Natural killer cell (primary cell): ENCODE data around the gene PHLDB2. TPM values are rescaled to one million over a fixed set of nuclear protein-coding genes. Genes with fewer than 3 reads are reported as not detected.

ENCODE experiments used
- ATAC-seq, 3 donors: fragments of 150-1000 bp in 2 of 3; fragments of 200-7000 bp in 1 of 3; cut with Tn5 transposase; 1 replicate in 1 of 3; 2 replicates in 2 of 3; pipeline ENCODE4 v1.10.0; 2021; ENCODE audit warnings: mild to moderate bottlenecking in 2 of 3, moderate library complexity in 2 of 3
- DNase-seq, 2 donors: peaks; one replicate each; pipeline versions ENCODE4 v3.0.0 to v3.0.0-alpha.2; 2013 to 2021; ENCODE audit warnings: mixed read lengths in 1 of 2
- H3K27ac ChIP-seq: one replicate; pipeline ENCODE4 v1.5.1; 2013; ENCODE audit warnings: mild to moderate bottlenecking, low read length
- H3K27me3 ChIP-seq: one replicate; pipeline ENCODE4 v1.6.1; 2013; ENCODE audit warnings: low read length; ENCODE audit not compliant: control insufficient read depth, insufficient read depth
- H3K36me3 ChIP-seq: one replicate; pipeline ENCODE4 v1.6.1; 2013; ENCODE audit warnings: low read length; ENCODE audit not compliant: control insufficient read depth, insufficient read depth
- H3K4me1 ChIP-seq: one replicate; pipeline ENCODE4 v1.6.1; 2013; ENCODE audit warnings: low read length; ENCODE audit not compliant: control insufficient read depth, insufficient read depth
- H3K4me3 ChIP-seq: one replicate; pipeline ENCODE4 v1.5.1; 2013; ENCODE audit warnings: low read length
- H3K9me3 ChIP-seq: one replicate; pipeline ENCODE4 v1.6.1; 2013; ENCODE audit warnings: low read length; ENCODE audit not compliant: control insufficient read depth, insufficient read depth
- H3K27ac Mint-ChIP-seq, 2 donors: one replicate each; pipeline ENCODE4 v1.8.0; 2022; ENCODE audit warnings: mild to moderate bottlenecking in 2 of 2, mixed read lengths in 2 of 2, moderate library complexity in 1 of 2
- H3K27me3 Mint-ChIP-seq, 2 donors: one replicate each; pipeline ENCODE4 v1.8.0; 2022; ENCODE audit warnings: low read depth in 2 of 2, mixed read lengths in 2 of 2
- H3K36me3 Mint-ChIP-seq: one replicate; pipeline ENCODE4 v1.8.0; 2022; ENCODE audit warnings: mixed read lengths
- H3K4me1 Mint-ChIP-seq, 2 donors: one replicate each; pipeline ENCODE4 v1.8.0; 2022; ENCODE audit warnings: mixed read lengths in 2 of 2
- H3K4me3 Mint-ChIP-seq: one replicate; pipeline ENCODE4 v1.8.0; 2022; ENCODE audit warnings: mild to moderate bottlenecking, moderate library complexity, mixed read lengths
- H3K9me3 Mint-ChIP-seq, 2 donors: one replicate each; pipeline ENCODE4 v1.8.0; 2022; ENCODE audit warnings: mixed read lengths in 2 of 2
- WGBS: methylation state at CpG from one replicate; pipeline ENCODE4 v1.1.7; 2013; ENCODE audit warnings: missing lambda C conversion rate; ENCODE audit not compliant: insufficient coverage; 5-methylcytosine and 5-hydroxymethylcytosine counted together
- intact Hi-C: fragments of 100-400 bp; cut with micrococcal nuclease; formaldehyde crosslinking; loops from one replicate; pipeline ENCODE4 v1.14.2; 2022
- total RNA-seq, 4 donors: library from RNA; stranded (reverse); fragments of 120-200 nt in 1 of 4; gene quantifications; one replicate each; pipeline versions ENCODE4 v1.2.3 to v1.2.4, GENCODE V29; 2013 to 2022
- TF ChIP-seq, protein P1 (sequence below): fragments of 200-600 bp; IDR thresholded peaks from one replicate; pipeline ENCODE4 v1.8.0; 2022; ENCODE audit warnings: antibody characterized with exemption

PHLDB2 gene
- total RNA-seq, 3 donors from 2014 or later (not counting 1 experiment from before 2014, with no cell fraction given) = 63.3 to 93.4 (median 64.0) TPM

DNA sequence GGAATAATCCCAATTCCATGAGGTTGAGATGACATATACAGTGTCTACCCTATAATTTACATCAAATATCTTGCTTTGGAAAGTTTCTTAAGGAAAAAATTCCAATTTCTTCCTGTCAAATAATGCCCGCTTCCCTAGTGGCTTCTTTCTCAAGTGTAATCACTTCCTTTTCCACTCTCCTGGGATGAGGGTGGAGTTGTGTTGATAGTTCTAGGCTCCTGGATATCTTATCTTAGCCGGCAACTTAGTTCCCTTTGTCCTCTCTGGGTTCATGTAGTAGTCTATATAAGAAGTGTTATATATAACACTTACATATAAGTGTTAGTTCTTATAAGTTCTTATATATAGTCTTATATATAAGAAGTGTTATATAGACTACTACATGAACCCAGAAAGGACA, 150.6 kb downstream of the PHLDB2 start:
- H3K36me3 Mint-ChIP-seq = no peaks in the 10 kb centered on the region
- no CpG with 5 or more reads among the region's 2 CpGs for WGBS
- H3K4me3 Mint-ChIP-seq = no peak overlapping the region
- H3K27ac ChIP-seq = no peak overlapping the region
- H3K9me3 ChIP-seq = no peaks in the 10 kb centered on the region
- peaks cover 0 to 3% of the 10 kb centered on the region in 2 donors for H3K4me1 Mint-ChIP-seq
- no peaks in the 10 kb centered on the region for H3K9me3 Mint-ChIP-seq
- ATAC-seq (no peak), DNase-seq (no peak)
- no peak overlapping the region for H3K27ac Mint-ChIP-seq
- no peaks in the 10 kb centered on the region for H3K36me3 ChIP-seq
- no peaks in the 10 kb centered on the region for H3K27me3 Mint-ChIP-seq
- H3K27me3 ChIP-seq = no peaks in the 10 kb centered on the region
- H3K4me1 ChIP-seq = peaks cover 5% of the 10 kb centered on the region
- no peak overlapping the region for H3K4me3 ChIP-seq
- TF ChIP-seq, protein P1, sequence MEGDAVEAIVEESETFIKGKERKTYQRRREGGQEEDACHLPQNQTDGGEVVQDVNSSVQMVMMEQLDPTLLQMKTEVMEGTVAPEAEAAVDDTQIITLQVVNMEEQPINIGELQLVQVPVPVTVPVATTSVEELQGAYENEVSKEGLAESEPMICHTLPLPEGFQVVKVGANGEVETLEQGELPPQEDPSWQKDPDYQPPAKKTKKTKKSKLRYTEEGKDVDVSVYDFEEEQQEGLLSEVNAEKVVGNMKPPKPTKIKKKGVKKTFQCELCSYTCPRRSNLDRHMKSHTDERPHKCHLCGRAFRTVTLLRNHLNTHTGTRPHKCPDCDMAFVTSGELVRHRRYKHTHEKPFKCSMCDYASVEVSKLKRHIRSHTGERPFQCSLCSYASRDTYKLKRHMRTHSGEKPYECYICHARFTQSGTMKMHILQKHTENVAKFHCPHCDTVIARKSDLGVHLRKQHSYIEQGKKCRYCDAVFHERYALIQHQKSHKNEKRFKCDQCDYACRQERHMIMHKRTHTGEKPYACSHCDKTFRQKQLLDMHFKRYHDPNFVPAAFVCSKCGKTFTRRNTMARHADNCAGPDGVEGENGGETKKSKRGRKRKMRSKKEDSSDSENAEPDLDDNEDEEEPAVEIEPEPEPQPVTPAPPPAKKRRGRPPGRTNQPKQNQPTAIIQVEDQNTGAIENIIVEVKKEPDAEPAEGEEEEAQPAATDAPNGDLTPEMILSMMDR = no peak
- intact Hi-C loops = no loop called here

DNA sequence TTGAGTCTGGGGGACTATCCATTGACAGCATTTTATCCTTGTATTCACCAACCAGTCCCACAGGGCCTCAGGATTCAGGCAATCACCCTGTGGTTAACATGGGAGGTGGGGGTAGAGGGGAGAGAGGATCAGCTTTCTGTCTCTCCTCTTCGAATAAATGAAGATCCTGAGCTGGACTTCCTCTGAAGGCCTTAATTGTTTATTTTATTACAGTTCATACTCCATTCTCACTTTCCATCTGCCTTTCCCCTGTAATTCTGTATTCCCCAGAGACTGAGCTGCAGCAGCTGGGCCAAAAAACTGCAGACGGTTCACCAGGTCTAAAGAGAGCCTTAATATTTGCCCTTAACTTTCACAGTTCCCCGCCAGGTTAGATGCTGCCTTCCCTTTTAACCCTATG, 151.6 kb downstream of the PHLDB2 start:
- H3K4me3 Mint-ChIP-seq = no peak overlapping the region
- H3K9me3 Mint-ChIP-seq = no peaks in the 10 kb centered on the region
- H3K27me3 ChIP-seq = no peaks in the 10 kb centered on the region
- no peaks in the 10 kb centered on the region for H3K9me3 ChIP-seq
- no peak overlapping the region for H3K27ac Mint-ChIP-seq
- ATAC-seq = no peak
- no peaks in the 10 kb centered on the region for H3K27me3 Mint-ChIP-seq
- TF ChIP-seq, protein P1 = no peak
- peaks cover 0 to 3% of the 10 kb centered on the region in 2 donors for H3K4me1 Mint-ChIP-seq
- H3K36me3 Mint-ChIP-seq = no peaks in the 10 kb centered on the region
- no peak overlapping the region for H3K27ac ChIP-seq
- no peaks in the 10 kb centered on the region for H3K36me3 ChIP-seq
- intact Hi-C loops = no loop called here
- no peak for DNase-seq
- 80% methylated on average over 3 of the region's 3 CpGs for WGBS
- H3K4me3 ChIP-seq = no peak overlapping the region
- peaks cover 5% of the 10 kb centered on the region for H3K4me1 ChIP-seq

DNA sequence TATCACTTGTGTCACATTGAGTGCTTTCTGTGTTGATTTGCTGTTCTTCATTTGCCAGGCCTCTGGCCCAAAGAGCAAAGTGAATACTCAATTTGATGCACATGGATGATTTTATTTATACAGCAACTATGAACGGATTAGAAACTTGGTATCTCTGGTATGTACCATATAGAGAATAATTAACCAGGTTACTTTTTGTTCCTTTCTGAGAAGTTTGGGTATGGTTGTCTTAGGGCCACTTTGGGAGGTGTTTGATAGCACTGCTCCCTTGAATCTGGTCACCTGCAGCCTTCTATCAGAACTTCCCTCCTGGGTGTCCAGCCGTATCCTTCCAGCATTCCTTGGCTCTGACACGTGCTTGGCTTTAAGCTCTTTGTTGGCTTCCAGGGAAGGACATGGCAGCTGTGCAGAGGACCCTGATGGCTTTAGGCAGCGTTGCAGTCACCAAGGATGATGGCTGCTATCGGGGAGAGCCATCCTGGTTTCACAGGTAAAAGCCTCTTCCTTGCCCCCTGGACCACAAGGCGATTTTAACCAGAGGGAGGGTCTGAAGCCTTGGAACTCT, 152.4 kb downstream of the PHLDB2 start:
- no peaks in the 10 kb centered on the region for H3K27me3 Mint-ChIP-seq
- no peak overlapping the region for H3K4me3 ChIP-seq
- no peak overlapping the region for H3K27ac Mint-ChIP-seq
- H3K27me3 ChIP-seq = no peaks in the 10 kb centered on the region
- intact Hi-C loops = no loop called here
- TF ChIP-seq, protein P1 = no peak
- peaks cover 0 to 3% of the 10 kb centered on the region in 2 donors for H3K4me1 Mint-ChIP-seq
- no peaks in the 10 kb centered on the region for H3K36me3 Mint-ChIP-seq
- no peak overlapping the region for H3K27ac ChIP-seq
- H3K9me3 ChIP-seq = no peaks in the 10 kb centered on the region
- ATAC-seq (no peak), DNase-seq (no peak)
- no peak overlapping the region for H3K4me3 Mint-ChIP-seq
- no peaks in the 10 kb centered on the region for H3K36me3 ChIP-seq
- H3K9me3 Mint-ChIP-seq = no peaks in the 10 kb centered on the region
- H3K4me1 ChIP-seq = peaks cover 5% of the 10 kb centered on the region
- 73% methylated on average over 5 of the region's 6 CpGs for WGBS
